Measurements from ENCODE around the gene TTYH3. TPM values are rescaled to one million over a fixed set of nuclear protein-coding genes. Genes with fewer than 3 reads are reported as not detected.
"Not testable (repeated sequence)": the region's sequence is repeated elsewhere in the genome, so short reads cannot be mapped to it uniquely, and the experiment has no call there.

Gene TTYH3
- total and polyA plus RNA-seq, 7 experiments from 2014 or later: 0.53 to 115 (median 18.1) TPM

DNA sequence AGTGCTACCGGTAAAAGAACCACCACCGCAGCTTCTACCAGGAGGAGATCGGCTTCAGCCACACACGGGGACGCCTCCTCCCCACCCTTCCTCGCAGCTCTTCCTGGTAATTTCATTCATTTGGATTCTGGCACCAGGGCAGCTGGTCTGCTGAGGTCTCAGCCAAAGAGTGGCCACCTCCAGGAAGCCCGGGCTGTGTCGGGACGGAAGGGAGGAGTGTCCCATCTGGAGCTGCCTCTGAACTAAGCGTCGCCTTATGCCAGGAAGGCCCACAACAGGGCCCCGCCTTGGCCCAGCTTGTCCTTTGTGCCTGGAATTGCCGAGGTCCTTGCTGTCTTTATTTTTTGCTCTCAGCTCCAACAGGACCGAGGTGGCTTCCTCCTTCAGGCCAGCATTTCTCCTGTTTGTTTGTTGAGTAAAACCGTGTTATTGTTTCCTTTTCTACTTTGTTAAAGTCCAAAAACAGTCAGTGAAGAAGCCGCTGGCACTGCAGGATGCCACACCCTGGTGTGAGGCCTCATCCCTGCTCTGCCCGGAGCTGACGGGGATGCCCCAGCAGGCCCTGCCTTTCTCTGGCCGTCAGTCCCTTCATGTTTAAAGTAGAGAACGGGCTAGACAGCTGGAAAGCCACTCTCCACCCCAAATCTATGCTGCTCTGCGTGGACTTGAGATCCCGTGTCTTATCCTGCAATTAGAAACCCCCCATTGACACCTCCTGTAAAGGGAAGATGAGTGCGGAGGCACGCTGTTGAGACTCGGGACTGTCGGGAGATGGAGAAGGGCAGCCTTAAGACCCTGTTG, 24.5 kb upstream of the TTYH3 start:
- no peaks in the 10 kb centered on the region for H3K36me3 Mint-ChIP-seq
- Histone ChIP-seq H3K27ac (ENCODE audit: low read depth, low read length) (no peak overlapping the region), H3K27me3 (ENCODE audit: control insufficient read depth in 2 of 2, insufficient read depth in 2 of 2, low read length in 2 of 2) (no peaks in the 10 kb centered on the region), H3K9me3 (ENCODE audit: control insufficient read depth in 2 of 3, low read length in 3 of 3) (no peaks in the 10 kb centered on the region), H3K4me1 (ENCODE audit: control insufficient read depth in 2 of 2, insufficient read depth in 2 of 2, low read length in 2 of 2) (no peaks in the 10 kb centered on the region), H3K36me3 (ENCODE audit: control insufficient read depth in 2 of 3, insufficient read depth in 3 of 3, low read length in 3 of 3) (no peaks in the 10 kb centered on the region), H3K4me3 (ENCODE audit: low read length) (no peak overlapping the region)
- ATAC-seq (peak; percentile 43), DNase-seq (no peak)
- H3K9me3 Mint-ChIP-seq: peaks cover 0 to 2% (median 0%) of the 10 kb centered on the region in 11 donors
- CTCF ChIA-PET: no interaction called here
- no peaks in the 10 kb centered on the region for H3K27me3 Mint-ChIP-seq
- H3K27ac Mint-ChIP-seq: peak overlapping the region in 1 of 9 donors; percentile 44
- H3K4me1 Mint-ChIP-seq: peaks cover 5 to 12% (median 9%) of the 10 kb centered on the region in 7 donors
- peak overlapping the region in 3 of 10 donors; percentile 25 to 57 (median 50) for H3K4me3 Mint-ChIP-seq
- intact Hi-C loops (cut with micrococcal nuclease): no loop called here
- POLR2A ChIA-PET: no interaction called here

DNA sequence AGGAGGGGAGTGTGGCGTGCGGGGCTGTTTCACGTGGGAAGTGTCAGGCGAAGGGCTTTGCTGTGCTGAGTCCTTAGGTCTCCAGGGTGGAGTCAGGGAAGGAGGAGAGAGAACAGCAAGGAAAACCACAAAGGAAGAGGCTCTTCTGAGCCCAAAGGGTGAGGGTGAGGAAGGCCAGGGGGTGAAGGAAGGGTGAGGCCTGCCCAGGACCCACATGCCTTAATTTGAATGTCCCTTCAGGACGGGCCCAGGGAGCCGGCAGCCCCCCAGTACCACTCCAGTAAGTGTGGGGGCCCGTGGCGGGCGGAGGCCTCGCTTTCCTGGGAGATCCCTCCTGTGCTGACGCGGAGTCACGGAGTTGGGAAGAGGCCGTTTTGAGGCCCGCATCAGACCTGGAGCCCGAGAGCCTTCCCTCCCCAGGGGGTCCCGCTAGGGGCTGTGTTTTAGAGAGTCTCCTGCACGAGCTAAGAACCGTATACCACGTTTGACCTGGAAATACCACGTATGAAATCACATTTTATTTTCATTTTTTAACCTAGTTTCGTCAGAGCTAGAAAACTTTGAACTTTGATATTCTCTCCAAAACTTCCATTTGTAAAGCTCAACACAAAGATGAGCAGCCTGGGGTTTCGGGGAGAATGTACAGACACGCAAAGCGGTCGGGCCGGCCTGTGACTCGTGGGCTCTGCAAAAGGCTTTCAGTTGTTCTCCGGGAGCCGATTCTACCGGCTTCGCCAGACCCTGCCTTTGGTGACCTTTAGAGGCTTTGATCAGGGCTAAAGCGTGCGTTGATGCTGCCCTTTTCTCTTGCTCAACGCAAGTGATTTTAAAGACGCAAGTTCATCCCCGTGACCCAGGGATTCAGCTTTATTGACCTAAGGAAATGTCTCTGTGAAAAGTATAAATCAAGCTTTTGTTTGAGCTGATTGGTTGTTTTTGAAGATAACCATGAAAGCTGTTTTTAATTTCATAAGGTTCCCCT, 23.6 kb upstream of the TTYH3 start:
- no peaks in the 10 kb centered on the region for H3K4me1 ChIP-seq (ENCODE audit: control insufficient read depth in 2 of 2, insufficient read depth in 2 of 2, low read length in 2 of 2)
- H3K4me3 ChIP-seq (ENCODE audit: low read length): no peak overlapping the region
- no peak for ATAC-seq
- CTCF ChIA-PET: interaction anchor here (0.6 to 1.6 kb wide), 2 partner anchors 28 to 227 kb away, joined by 4 to 6 read pairs; no protein-coding TSS in a partner anchor
- H3K4me1 Mint-ChIP-seq: peaks cover 5 to 12% (median 9%) of the 10 kb centered on the region in 7 donors
- no peaks in the 10 kb centered on the region for H3K27me3 ChIP-seq (ENCODE audit: control insufficient read depth in 2 of 2, insufficient read depth in 2 of 2, low read length in 2 of 2)
- H3K27ac ChIP-seq (ENCODE audit: low read depth, low read length): no peak overlapping the region
- DNase-seq: no peak
- POLR2A ChIA-PET: interaction anchor here (1.0 kb wide), 1 partner anchor 87 kb away, joined by 3 read pairs; no protein-coding TSS in a partner anchor
- H3K27ac Mint-ChIP-seq: peak overlapping the region in 2 of 9 donors; percentile 33 to 54
- intact Hi-C loops (cut with micrococcal nuclease): no loop called here
- no peaks in the 10 kb centered on the region for H3K36me3 ChIP-seq (ENCODE audit: control insufficient read depth in 2 of 3, insufficient read depth in 3 of 3, low read length in 3 of 3)
- H3K4me3 Mint-ChIP-seq: peak overlapping the region in 6 of 10 donors; percentile 45 to 77 (median 71)
- no peaks in the 10 kb centered on the region for H3K9me3 ChIP-seq (ENCODE audit: control insufficient read depth in 2 of 3, low read length in 3 of 3)
- H3K9me3 Mint-ChIP-seq: peaks cover 0 to 2% (median 0%) of the 10 kb centered on the region in 11 donors
- H3K36me3 Mint-ChIP-seq: no peaks in the 10 kb centered on the region
- no peaks in the 10 kb centered on the region for H3K27me3 Mint-ChIP-seq

DNA sequence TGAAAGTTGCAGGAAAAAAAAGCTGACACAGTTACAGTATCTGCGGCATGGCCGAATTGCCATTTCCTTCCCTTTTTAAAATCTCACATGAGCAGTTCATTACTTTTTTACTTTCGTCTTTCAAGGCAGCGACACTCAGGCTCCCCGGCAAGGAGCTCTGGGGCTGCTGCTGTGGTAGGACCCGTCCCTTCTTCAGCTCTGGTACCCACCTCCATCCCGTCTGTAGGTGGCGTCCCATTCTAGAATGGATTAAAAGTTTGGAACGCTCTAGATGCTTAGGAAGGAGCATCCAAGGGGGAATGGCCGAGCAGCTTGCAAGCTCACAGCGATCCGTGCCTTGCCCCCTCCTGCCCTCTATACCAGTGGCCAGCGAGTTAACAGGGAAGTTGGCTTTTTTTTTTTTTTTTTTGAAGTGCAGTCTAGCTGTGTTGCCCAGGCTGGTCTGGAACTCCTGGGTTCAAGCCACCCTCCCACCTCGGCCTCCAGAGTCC, 22.8 kb upstream of the TTYH3 start:
- H3K9me3 ChIP-seq (ENCODE audit: control insufficient read depth in 2 of 3, low read length in 3 of 3): no peaks in the 10 kb centered on the region
- no peaks in the 10 kb centered on the region for H3K4me1 ChIP-seq (ENCODE audit: control insufficient read depth in 2 of 2, insufficient read depth in 2 of 2, low read length in 2 of 2)
- Mint-ChIP-seq H3K36me3 (no peaks in the 10 kb centered on the region), H3K4me3 (peak overlapping the region in 9 of 10 donors; percentile 25 to 77 (median 59)), H3K4me1 (peaks cover 5 to 12% (median 9%) of the 10 kb centered on the region in 7 donors), H3K9me3 (peaks cover 0 to 2% (median 0%) of the 10 kb centered on the region in 11 donors), H3K27me3 (no peaks in the 10 kb centered on the region), H3K27ac (peak overlapping the region in 4 of 9 donors; percentile 3 to 66 (median 44))
- ATAC-seq (peak; percentile 82), DNase-seq (peak in 5 of 9 donors; percentile 11 to 38 (median 19))
- H3K36me3 ChIP-seq (ENCODE audit: control insufficient read depth in 2 of 3, insufficient read depth in 3 of 3, low read length in 3 of 3): no peaks in the 10 kb centered on the region
- H3K27ac ChIP-seq (ENCODE audit: low read depth, low read length): no peak overlapping the region
- intact Hi-C loops (cut with micrococcal nuclease): no loop called here
- no peaks in the 10 kb centered on the region for H3K27me3 ChIP-seq (ENCODE audit: control insufficient read depth in 2 of 2, insufficient read depth in 2 of 2, low read length in 2 of 2)
- no peak overlapping the region for H3K4me3 ChIP-seq (ENCODE audit: low read length)
- POLR2A ChIA-PET: interaction anchor here (0.6 to 1.0 kb wide), 3 partner anchors 88 to 701 kb away, joined by 3 read pairs; no protein-coding TSS in a partner anchor
- CTCF ChIA-PET: interaction anchor here (0.5 to 1.6 kb wide), 3 partner anchors 27 to 226 kb away, joined by 3 to 6 read pairs (median 4); no protein-coding TSS in a partner anchor

DNA sequence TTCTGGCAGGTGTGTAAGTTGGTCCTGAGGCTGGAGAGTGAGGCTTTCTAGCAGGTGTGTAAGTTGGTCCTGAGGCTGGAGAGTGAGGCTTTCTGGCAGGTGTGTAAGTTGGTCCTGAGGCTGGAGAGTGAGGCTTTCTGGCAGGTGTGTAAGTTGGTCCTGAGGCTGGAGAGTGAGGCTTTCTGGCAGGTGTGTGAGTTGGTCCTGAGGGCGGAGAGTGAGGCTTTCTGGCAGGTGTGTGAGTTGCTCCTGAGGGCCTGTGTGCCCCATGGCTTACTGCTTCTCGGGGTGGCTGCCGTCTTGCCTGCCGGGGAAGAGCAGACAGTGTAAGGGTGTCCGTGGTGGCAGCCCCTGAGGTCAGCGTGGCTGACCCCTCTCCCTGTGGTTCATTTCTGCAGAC, 22.1 kb upstream of the TTYH3 start:
- H3K4me1 ChIP-seq (ENCODE audit: control insufficient read depth in 2 of 2, insufficient read depth in 2 of 2, low read length in 2 of 2); intact Hi-C loops (cut with micrococcal nuclease); H3K36me3 Mint-ChIP-seq; DNase-seq; CTCF ChIA-PET; H3K4me3 Mint-ChIP-seq; H3K9me3 Mint-ChIP-seq; ATAC-seq; H3K27ac ChIP-seq (ENCODE audit: low read depth, low read length); H3K27ac Mint-ChIP-seq; H3K4me3 ChIP-seq (ENCODE audit: low read length); H3K27me3 Mint-ChIP-seq; H3K27me3 ChIP-seq (ENCODE audit: control insufficient read depth in 2 of 2, insufficient read depth in 2 of 2, low read length in 2 of 2); H3K9me3 ChIP-seq (ENCODE audit: control insufficient read depth in 2 of 3, low read length in 3 of 3); H3K36me3 ChIP-seq (ENCODE audit: control insufficient read depth in 2 of 3, insufficient read depth in 3 of 3, low read length in 3 of 3): not testable (repeated sequence)
- POLR2A ChIA-PET: interaction anchor here (0.7 kb wide), 1 partner anchor 216 kb away, joined by 3 read pairs; no protein-coding TSS in a partner anchor
- H3K4me1 Mint-ChIP-seq: peaks cover 5 to 12% (median 9%) of the 10 kb centered on the region in 7 donors

DNA sequence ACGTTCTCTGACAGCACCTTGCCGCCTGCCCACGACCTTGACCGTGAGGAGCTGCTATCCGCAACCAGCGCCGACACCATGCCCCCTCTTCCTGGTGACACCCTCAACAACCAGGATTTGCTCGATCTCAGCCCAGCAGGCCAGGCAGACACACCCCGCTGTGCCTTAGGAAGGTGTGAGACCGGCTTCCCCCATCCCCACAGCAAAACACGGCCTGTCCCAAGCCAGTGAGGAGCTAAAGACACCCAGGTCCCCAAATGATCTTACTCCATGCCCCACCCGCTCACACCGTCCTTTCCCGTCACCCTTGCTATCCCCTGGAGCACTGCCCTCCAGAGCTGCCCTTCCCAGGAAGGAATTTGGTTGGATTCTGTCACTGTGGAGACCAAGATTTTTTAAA, 21.3 kb upstream of the TTYH3 start:
- intact Hi-C loops (cut with micrococcal nuclease): no loop called here
- CTCF ChIA-PET: interaction anchor here (1.2 kb wide), 1 partner anchor 140 kb away, joined by 3 read pairs; no protein-coding TSS in a partner anchor
- Histone ChIP-seq H3K27me3 (ENCODE audit: control insufficient read depth in 2 of 2, insufficient read depth in 2 of 2, low read length in 2 of 2) (no peaks in the 10 kb centered on the region), H3K4me3 (ENCODE audit: low read length) (no peak overlapping the region), H3K36me3 (ENCODE audit: control insufficient read depth in 2 of 3, insufficient read depth in 3 of 3, low read length in 3 of 3) (no peaks in the 10 kb centered on the region), H3K4me1 (ENCODE audit: control insufficient read depth in 2 of 2, insufficient read depth in 2 of 2, low read length in 2 of 2) (no peaks in the 10 kb centered on the region), H3K27ac (ENCODE audit: low read depth, low read length) (no peak overlapping the region), H3K9me3 (ENCODE audit: control insufficient read depth in 2 of 3, low read length in 3 of 3) (no peaks in the 10 kb centered on the region)
- Mint-ChIP-seq H3K9me3 (peaks cover 0 to 2% (median 0%) of the 10 kb centered on the region in 11 donors), H3K36me3 (no peaks in the 10 kb centered on the region), H3K27me3 (no peaks in the 10 kb centered on the region), H3K27ac (peak overlapping the region in 1 of 9 donors; percentile 62), H3K4me3 (no peak overlapping the region), H3K4me1 (peaks cover 5 to 12% (median 9%) of the 10 kb centered on the region in 7 donors)
- ATAC-seq (no peak), DNase-seq (no peak)
- POLR2A ChIA-PET: no interaction called here

DNA sequence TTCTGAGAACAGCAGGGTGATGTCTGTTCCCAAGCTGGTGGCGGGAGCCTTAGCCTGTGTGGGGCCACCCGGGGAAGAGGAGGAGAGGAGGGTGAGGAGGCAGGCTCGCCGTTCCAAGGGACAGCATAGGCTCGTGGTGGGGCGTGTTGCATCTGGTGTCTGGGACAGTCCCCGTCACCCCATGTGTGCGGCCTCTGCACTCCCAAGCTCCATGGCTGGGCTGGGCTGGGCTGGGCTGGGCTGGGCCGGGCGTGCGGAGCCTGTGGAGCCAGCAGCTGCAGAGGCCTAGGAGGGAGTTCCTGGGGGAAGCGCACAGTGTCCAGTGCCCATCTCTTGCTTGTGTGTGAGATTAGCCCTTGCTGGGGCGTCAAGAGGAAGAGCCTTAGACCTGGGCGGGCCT, 20.9 kb upstream of the TTYH3 start:
- ChIA-PET CTCF (interaction anchor here (1.2 kb wide), 1 partner anchor 140 kb away, joined by 3 read pairs; no protein-coding TSS in a partner anchor), POLR2A (no interaction called here)
- Mint-ChIP-seq H3K9me3 (peaks cover 0 to 2% (median 0%) of the 10 kb centered on the region in 11 donors), H3K4me1 (peaks cover 5 to 12% (median 9%) of the 10 kb centered on the region in 7 donors), H3K27me3 (no peaks in the 10 kb centered on the region), H3K36me3 (no peaks in the 10 kb centered on the region), H3K4me3 (no peak overlapping the region), H3K27ac (peak overlapping the region in 1 of 9 donors; percentile 62)
- intact Hi-C loops (cut with micrococcal nuclease): no loop called here
- no peaks in the 10 kb centered on the region for H3K9me3 ChIP-seq (ENCODE audit: control insufficient read depth in 2 of 3, low read length in 3 of 3)
- no peak overlapping the region for H3K4me3 ChIP-seq (ENCODE audit: low read length)
- no peaks in the 10 kb centered on the region for H3K36me3 ChIP-seq (ENCODE audit: control insufficient read depth in 2 of 3, insufficient read depth in 3 of 3, low read length in 3 of 3)
- no peaks in the 10 kb centered on the region for H3K27me3 ChIP-seq (ENCODE audit: control insufficient read depth in 2 of 2, insufficient read depth in 2 of 2, low read length in 2 of 2)
- no peak overlapping the region for H3K27ac ChIP-seq (ENCODE audit: low read depth, low read length)
- ATAC-seq: no peak
- no peak for DNase-seq
- H3K4me1 ChIP-seq (ENCODE audit: control insufficient read depth in 2 of 2, insufficient read depth in 2 of 2, low read length in 2 of 2): no peaks in the 10 kb centered on the region

Data from naive thymus-derived CD4-positive, alpha-beta T cell (primary cell).